Measurements from ENCODE around the gene SLBP. TPM values are rescaled to one million over a fixed set of nuclear protein-coding genes. Genes with fewer than 3 reads are reported as not detected.

SLBP gene
- total RNA-seq: 10 to 100 TPM; 30.1 to 56.9 TPM

DNA sequence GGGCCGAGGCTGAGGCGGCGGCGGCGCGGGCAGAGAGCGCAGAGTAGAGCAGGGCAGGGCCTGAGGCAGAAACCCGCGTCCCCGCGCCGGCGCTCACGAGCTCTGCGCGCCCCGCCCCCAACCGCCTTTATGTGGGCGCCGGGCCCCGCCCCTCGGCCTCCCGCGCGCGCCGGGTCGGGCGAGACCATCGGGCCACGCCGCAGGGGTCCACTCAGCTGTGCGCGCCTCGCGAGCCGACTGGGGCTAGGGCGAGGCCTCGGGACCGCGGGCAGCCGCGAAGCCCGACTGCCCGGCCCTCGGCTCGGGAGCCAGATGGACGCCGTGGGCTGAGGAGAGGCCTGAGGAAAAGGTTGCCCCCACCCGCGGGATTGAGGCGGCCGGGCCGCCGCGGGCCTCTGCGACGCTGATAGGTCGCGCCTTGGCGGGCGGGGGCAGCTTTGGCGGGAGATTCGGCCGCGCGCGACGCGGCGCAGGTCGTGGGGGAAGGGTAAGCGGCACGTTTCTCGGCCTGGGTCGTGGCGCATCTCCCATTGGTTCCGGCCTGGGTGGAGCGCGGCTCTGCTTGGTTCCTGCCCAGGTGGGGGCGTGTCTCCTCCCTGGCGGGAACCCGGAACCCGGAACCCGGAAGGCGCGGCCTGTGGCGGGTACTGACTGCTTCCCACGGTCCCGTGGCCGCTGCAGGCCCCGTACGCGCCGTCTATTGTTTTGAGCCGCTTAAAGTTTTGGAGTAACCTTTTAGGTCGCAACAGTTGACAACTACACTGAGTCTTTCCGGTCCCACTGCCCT is at the start of gene SLBP:
Gene SLBP, minus strand, starts transcription at position 104 of the 787 bp plus-strand sequence. CDS start 131 bp downstream, outside the sequence.
- Histone ChIP-seq H3K27ac (peak within 1 kb of the TSS; percentile 99), H3K4me1 (peaks cover 22% of the 10 kb centered on the region), H3K36me3 (no peaks in the 10 kb centered on the region), H3K4me3 (peak within 1 kb of the TSS; percentile 96), H3K27me3 (no peaks in the 10 kb centered on the region), H3K9ac (ENCODE audit: low read depth in 2 of 2, low read length in 2 of 2) (peak within 1 kb of the TSS; percentile 94 to 96), H3K9me3 (no peaks in the 10 kb centered on the region)
- TF ChIP-seq, protein P1, sequence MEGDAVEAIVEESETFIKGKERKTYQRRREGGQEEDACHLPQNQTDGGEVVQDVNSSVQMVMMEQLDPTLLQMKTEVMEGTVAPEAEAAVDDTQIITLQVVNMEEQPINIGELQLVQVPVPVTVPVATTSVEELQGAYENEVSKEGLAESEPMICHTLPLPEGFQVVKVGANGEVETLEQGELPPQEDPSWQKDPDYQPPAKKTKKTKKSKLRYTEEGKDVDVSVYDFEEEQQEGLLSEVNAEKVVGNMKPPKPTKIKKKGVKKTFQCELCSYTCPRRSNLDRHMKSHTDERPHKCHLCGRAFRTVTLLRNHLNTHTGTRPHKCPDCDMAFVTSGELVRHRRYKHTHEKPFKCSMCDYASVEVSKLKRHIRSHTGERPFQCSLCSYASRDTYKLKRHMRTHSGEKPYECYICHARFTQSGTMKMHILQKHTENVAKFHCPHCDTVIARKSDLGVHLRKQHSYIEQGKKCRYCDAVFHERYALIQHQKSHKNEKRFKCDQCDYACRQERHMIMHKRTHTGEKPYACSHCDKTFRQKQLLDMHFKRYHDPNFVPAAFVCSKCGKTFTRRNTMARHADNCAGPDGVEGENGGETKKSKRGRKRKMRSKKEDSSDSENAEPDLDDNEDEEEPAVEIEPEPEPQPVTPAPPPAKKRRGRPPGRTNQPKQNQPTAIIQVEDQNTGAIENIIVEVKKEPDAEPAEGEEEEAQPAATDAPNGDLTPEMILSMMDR (IDR thresholded peaks at IDR 0.05): no peak
- DNase-seq: peak; percentile 98
- intact Hi-C loops (cut with DNase I): no loop called here

DNA sequence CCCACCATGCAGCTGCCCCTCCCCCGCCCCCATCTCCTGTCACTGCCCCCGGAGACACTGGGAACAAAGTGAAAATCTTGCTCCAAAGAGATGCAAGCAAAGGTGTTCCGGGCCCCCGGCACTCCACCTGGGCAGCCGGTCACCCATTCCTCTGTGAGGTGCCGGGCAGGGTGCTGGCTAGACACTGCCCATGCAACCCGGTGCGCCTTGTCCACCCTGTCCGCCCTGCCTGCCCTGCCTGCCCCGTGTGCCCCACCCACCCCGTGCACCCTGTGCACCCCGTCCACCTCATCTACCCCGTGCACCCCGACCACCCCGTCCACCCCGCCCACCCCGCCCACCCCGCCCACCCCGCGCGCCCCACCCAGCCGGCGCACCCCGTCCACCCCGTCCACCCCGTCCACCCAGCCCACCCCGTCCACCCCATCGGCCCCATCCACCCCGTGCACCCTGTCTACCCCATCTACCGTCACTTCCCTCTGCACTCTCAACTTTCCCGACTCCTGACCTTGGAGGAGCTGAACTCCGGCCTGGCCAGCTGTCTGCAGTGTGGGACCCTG is 49.1 kb upstream of the SLBP start:
- no peak for DNase-seq
- Histone ChIP-seq H3K36me3 (no peaks in the 10 kb centered on the region), H3K9me3 (no peaks in the 10 kb centered on the region), H3K27ac (no peak overlapping the region), H3K9ac (ENCODE audit: low read depth in 2 of 2, low read length in 2 of 2) (no peak overlapping the region), H3K4me1 (peaks cover 4% of the 10 kb centered on the region), H3K4me3 (no peak overlapping the region), H3K27me3 (peaks cover 28% of the 10 kb centered on the region)
- TF ChIP-seq, protein P1 (IDR thresholded peaks at IDR 0.05): no peak
- intact Hi-C loops (cut with DNase I): no loop called here

DNA sequence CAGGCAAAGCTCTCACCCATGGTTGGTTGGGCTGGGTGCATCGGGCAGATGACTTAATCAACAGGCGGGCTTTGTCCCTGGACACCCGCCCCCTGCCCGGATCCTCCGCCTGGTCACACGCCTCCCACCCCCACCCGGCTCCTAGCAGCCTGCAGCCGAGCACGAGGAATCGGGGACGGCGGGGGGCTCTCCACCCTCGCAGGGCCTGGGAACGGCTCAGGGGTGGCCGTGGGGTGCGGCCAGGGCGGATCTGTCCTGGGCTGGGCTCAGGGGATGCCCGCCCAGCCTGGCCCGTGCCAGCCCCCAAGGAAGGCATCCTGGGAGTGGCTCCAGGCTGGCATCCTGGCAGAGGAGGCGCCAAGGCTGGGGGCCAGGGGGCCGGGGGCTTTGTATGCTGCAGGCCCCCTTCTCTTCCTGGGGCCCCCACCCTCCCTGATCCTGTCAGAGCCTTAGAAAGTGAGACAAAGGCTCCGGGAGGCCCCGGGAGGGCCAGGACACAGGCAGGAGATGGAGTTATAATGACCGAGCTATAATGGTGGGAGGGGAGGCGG is 48.5 kb upstream of the SLBP start:
- H3K27me3 ChIP-seq: peaks cover 28% of the 10 kb centered on the region
- H3K9me3 ChIP-seq: no peaks in the 10 kb centered on the region
- intact Hi-C loops (cut with DNase I): no loop called here
- H3K36me3 ChIP-seq: no peaks in the 10 kb centered on the region
- peaks cover 4% of the 10 kb centered on the region for H3K4me1 ChIP-seq
- TF ChIP-seq, protein P1 (IDR thresholded peaks at IDR 0.05): no peak
- no peak overlapping the region for H3K4me3 ChIP-seq
- DNase-seq: no peak
- H3K27ac ChIP-seq: no peak overlapping the region
- no peak overlapping the region for H3K9ac ChIP-seq (ENCODE audit: low read depth in 2 of 2, low read length in 2 of 2)

- DNase-seq: no peak
- TF ChIP-seq, protein P1 (IDR thresholded peaks at IDR 0.05): no peak
These were observed 47.7 kb upstream of the SLBP start for GRCh38 chr4:1759818-1760223.

GRCh38 chr4:1759170-1759817 is 47.2 kb upstream of the SLBP start:
- H3K9ac ChIP-seq (ENCODE audit: low read depth in 2 of 2, low read length in 2 of 2): no peak overlapping the region
- H3K36me3 ChIP-seq: no peaks in the 10 kb centered on the region
- TF ChIP-seq, protein P1 (IDR thresholded peaks at IDR 0.05): no peak
- peaks cover 4% of the 10 kb centered on the region for H3K4me1 ChIP-seq
- H3K27me3 ChIP-seq: peaks cover 20% of the 10 kb centered on the region
- no peaks in the 10 kb centered on the region for H3K9me3 ChIP-seq
- no peak overlapping the region for H3K4me3 ChIP-seq
- no peak for DNase-seq
- H3K27ac ChIP-seq: no peak overlapping the region
- intact Hi-C loops (cut with DNase I): loop anchor here (10.0 kb wide), 1 partner anchor 436 kb away; no protein-coding TSS in a partner anchor

More at GRCh38 chr4:1759818-1760223, 47.7 kb upstream of the SLBP start:
- H3K9ac ChIP-seq (ENCODE audit: low read depth in 2 of 2, low read length in 2 of 2): no peak overlapping the region
- peaks cover 4% of the 10 kb centered on the region for H3K4me1 ChIP-seq
- H3K9me3 ChIP-seq: no peaks in the 10 kb centered on the region
- intact Hi-C loops (cut with DNase I): loop anchor here (10.0 kb wide), 1 partner anchor 435 kb away; no protein-coding TSS in a partner anchor
- H3K4me3 ChIP-seq: no peak overlapping the region
- no peak overlapping the region for H3K27ac ChIP-seq
- H3K27me3 ChIP-seq: peaks cover 24% of the 10 kb centered on the region
- H3K36me3 ChIP-seq: no peaks in the 10 kb centered on the region

All from colonic mucosa (tissue), 4 donors.